WTC11 (cell line): ENCODE data around the gene SLC30A2. TPM values are rescaled to one million over a fixed set of nuclear protein-coding genes. Genes with fewer than 3 reads are reported as not detected.

Experiments
- ATAC-seq: fragments of 200-7000 bp; cut with Tn5 transposase; 2 replicates; pipeline ENCODE4 v1.10.0; 2021; ENCODE audit warnings: mild to moderate bottlenecking, moderate library complexity
- CTCF ChIA-PET: fragments of 300-600 bp; sonication (Branson Sonifier 250); formaldehyde crosslinking; loops from one replicate; lab custom pipeline; 2021; ENCODE audit warnings: antibody characterized with exemption; lab: Charles Lee
- POLR2A ChIA-PET: fragments of 350-600 bp; sonication (Branson Sonifier 250); formaldehyde crosslinking; loops from one replicate; lab custom pipeline; 2021; ENCODE audit warnings: antibody characterized with exemption; lab: Charles Lee
- DNase-seq: peaks from one replicate; pipeline ENCODE4 v3.0.0; 2021; ENCODE audit warnings: low spot score
- H3K27ac Mint-ChIP-seq: 2 replicates; pipeline ENCODE4 v1.8.0; 2021; ENCODE audit warnings: mixed read lengths
- H3K27me3 Mint-ChIP-seq: 2 replicates; pipeline ENCODE4 v1.8.0; 2021; ENCODE audit warnings: low read depth, mild to moderate bottlenecking, moderate library complexity, mixed read lengths
- H3K36me3 Mint-ChIP-seq: 2 replicates; pipeline ENCODE4 v1.8.0; 2021; ENCODE audit warnings: mixed read lengths
- H3K4me1 Mint-ChIP-seq: 2 replicates; pipeline ENCODE4 v1.8.0; 2022; ENCODE audit warnings: mixed read lengths
- H3K4me3 Mint-ChIP-seq: 2 replicates; pipeline ENCODE4 v1.8.0; 2021; ENCODE audit warnings: mild to moderate bottlenecking, moderate library complexity, mixed read lengths
- H3K9me3 Mint-ChIP-seq: 2 replicates; pipeline ENCODE4 v1.8.0; 2021; ENCODE audit warnings: mixed read lengths
- AR ChIP-seq: fragments of 250-450 bp; sonication (Bioruptor Pico); IDR thresholded peaks from 2 replicates; pipeline ENCODE4 v1.9.0; 2021; ENCODE audit warnings: mild to moderate bottlenecking
- ARID4B ChIP-seq: sonication (generic); formaldehyde crosslinking; IDR thresholded peaks from 2 replicates; pipeline ENCODE4 v1.8.0; 2023; ENCODE audit warnings: missing genetic modification reagents, mild to moderate bottlenecking, borderline replicate concordance
- ATF1 ChIP-seq: sonication (generic); formaldehyde crosslinking; IDR thresholded peaks from 2 replicates; pipeline ENCODE4 v1.8.1; 2023; ENCODE audit warnings: mild to moderate bottlenecking, moderate library complexity, missing genetic modification reagents
- CDX4 ChIP-seq: fragments of 250-450 bp; sonication (Bioruptor Pico); IDR thresholded peaks from 2 replicates; pipeline ENCODE4 v1.9.0; 2021; ENCODE audit warnings: moderate library complexity, mild to moderate bottlenecking, inconsistent platforms, borderline replicate concordance
- ELF4 ChIP-seq: sonication (generic); formaldehyde crosslinking; IDR thresholded peaks from 2 replicates; pipeline ENCODE4 v1.8.1; 2022; ENCODE audit warnings: low read depth, mild to moderate bottlenecking, moderate library complexity, missing genetic modification reagents
- FOXJ3 ChIP-seq: sonication (generic); formaldehyde crosslinking; IDR thresholded peaks from 2 replicates; pipeline ENCODE4 v1.9.0; 2021; ENCODE audit warnings: missing genetic modification reagents, mild to moderate bottlenecking, borderline replicate concordance
- FOXP1 ChIP-seq: sonication (generic); formaldehyde crosslinking; IDR thresholded peaks from 2 replicates; pipeline ENCODE4 v1.8.0; 2022; ENCODE audit warnings: missing genetic modification reagents, mild to moderate bottlenecking, moderate library complexity, borderline replicate concordance
- JUN ChIP-seq: sonication (generic); formaldehyde crosslinking; IDR thresholded peaks from 2 replicates; pipeline ENCODE4 v1.8.0; 2023; ENCODE audit warnings: mild to moderate bottlenecking, missing genetic modification reagents
- MYBL2 ChIP-seq: sonication (generic); formaldehyde crosslinking; IDR thresholded peaks from 2 replicates; pipeline ENCODE4 v1.8.1; 2023; ENCODE audit warnings: mild to moderate bottlenecking, moderate library complexity, missing genetic modification reagents
- NR1H2 ChIP-seq: sonication (generic); formaldehyde crosslinking; IDR thresholded peaks from 2 replicates; pipeline ENCODE4 v1.9.0; 2021; ENCODE audit warnings: mild to moderate bottlenecking, moderate library complexity, missing genetic modification reagents
- OVOL2 ChIP-seq: fragments of 250-450 bp; sonication (Bioruptor Pico); IDR thresholded peaks from 2 replicates; pipeline ENCODE4 v1.9.0; 2021; ENCODE audit warnings: mild to moderate bottlenecking, borderline replicate concordance
- PRDM15 ChIP-seq: sonication (generic); formaldehyde crosslinking; IDR thresholded peaks from 2 replicates; pipeline ENCODE4 v1.8.0; 2022; ENCODE audit warnings: missing genetic modification reagents
- PRRX2 ChIP-seq: fragments of 250-450 bp; sonication (Bioruptor Pico); IDR thresholded peaks from 2 replicates; pipeline ENCODE4 v1.8.0; 2021; ENCODE audit warnings: mild to moderate bottlenecking
- RORB ChIP-seq: fragments of 250-450 bp; sonication (Bioruptor Pico); IDR thresholded peaks from 2 replicates; pipeline ENCODE4 v1.9.0; 2021; ENCODE audit warnings: mild to moderate bottlenecking
- SMAD4 ChIP-seq: sonication (generic); formaldehyde crosslinking; IDR thresholded peaks from 2 replicates; pipeline ENCODE4 v1.8.0; 2022; ENCODE audit warnings: mild to moderate bottlenecking, missing genetic modification reagents
- SOX15 ChIP-seq: fragments of 250-450 bp; sonication (Bioruptor Pico); IDR thresholded peaks from 2 replicates; pipeline ENCODE4 v1.9.0; 2021; ENCODE audit warnings: mild to moderate bottlenecking
- TCF7 ChIP-seq: sonication (generic); formaldehyde crosslinking; IDR thresholded peaks from 2 replicates; pipeline ENCODE4 v1.8.0; 2022; ENCODE audit warnings: mild to moderate bottlenecking, low read depth, missing genetic modification reagents, moderate library complexity
- ZNF232 ChIP-seq: sonication (generic); formaldehyde crosslinking; IDR thresholded peaks from 2 replicates; pipeline ENCODE4 v1.8.0; 2022; ENCODE audit warnings: mild to moderate bottlenecking, missing genetic modification reagents
- ZNF317 ChIP-seq: sonication (generic); formaldehyde crosslinking; IDR thresholded peaks from 2 replicates; pipeline ENCODE4 v1.8.1; 2023; ENCODE audit warnings: low read depth, mild to moderate bottlenecking, moderate library complexity, missing genetic modification reagents, borderline replicate concordance
- total RNA-seq: library from RNA; stranded (reverse); gene quantifications from 3 replicates; pipeline ENCODE4 v1.2.3, GENCODE V29; 2021

Gene SLC30A2
- total RNA-seq, 1 experiment from 2014 or later = 0.15 TPM

- H3K36me3 Mint-ChIP-seq = no peaks in the 10 kb centered on the region
- POLR2A ChIA-PET = no interaction called here
- no peaks in the 10 kb centered on the region; the same call in 1 of the 2 replicates for H3K27me3 Mint-ChIP-seq
- ATAC-seq (no peak), DNase-seq (no peak)
- TF ChIP-seq PRDM15 (CRISPR knock-in tag) = no peak
- no peak for TF ChIP-seq ELF4 (CRISPR knock-in tag)
- TF ChIP-seq ATF1 (CRISPR knock-in tag) = no peak
- TF ChIP-seq RORB (CRISPR knock-in tag) = no peak
- TF ChIP-seq TCF7 = no peak
- no peak for TF ChIP-seq FOXP1 (CRISPR knock-in tag)
- no peak for TF ChIP-seq ZNF317 (CRISPR knock-in tag)
- no peak for TF ChIP-seq SOX15 (CRISPR knock-in tag)
- no peak for TF ChIP-seq MYBL2
- TF ChIP-seq CDX4 (CRISPR knock-in tag) = no peak
- no peak for TF ChIP-seq NR1H2 (CRISPR knock-in tag)
- TF ChIP-seq ZNF232 (CRISPR knock-in tag) = no peak
- TF ChIP-seq PRRX2 = no peak
- no peak for TF ChIP-seq FOXJ3 (CRISPR knock-in tag)
- no peak for TF ChIP-seq SMAD4
- no peak for TF ChIP-seq ARID4B
- TF ChIP-seq AR (CRISPR knock-in tag) = no peak
- no peak for TF ChIP-seq OVOL2
- no peak for TF ChIP-seq JUN
- H3K4me3 Mint-ChIP-seq = no peak overlapping the region
- H3K9me3 Mint-ChIP-seq = no peaks in the 10 kb centered on the region
- CTCF ChIA-PET = interaction anchor here (0.5 kb wide), 1 partner anchor 22 kb away, joined by 5 read pairs; no protein-coding TSS in a partner anchor
- H3K4me1 Mint-ChIP-seq = peaks cover 29% of the 10 kb centered on the region
- no peak overlapping the region for H3K27ac Mint-ChIP-seq
Measured at GRCh38 chr1:26015358-26015757, 30.6 kb downstream of the SLC30A2 start.
